Trophoblast cell (in vitro differentiated cells and primary cell): ENCODE data around the gene APOLD1.
"Not testable (repeated sequence)": the region's sequence is repeated elsewhere in the genome, so short reads cannot be mapped to it uniquely, and the experiment has no call there.

ENCODE experiments used
- DNase-seq, 2 donors: peaks; one replicate each; pipeline ENCODE4 v3.0.0-alpha.2; 2016
- H2AFZ ChIP-seq: 2 replicates; pipeline ENCODE4 v1.6.1; 2013; ENCODE audit warnings: low read length, moderate library complexity, mild to moderate bottlenecking; ENCODE audit not compliant: insufficient read depth, poor library complexity
- H2AK5ac ChIP-seq: 2 replicates; pipeline ENCODE4 v1.6.1; 2013; ENCODE audit warnings: mild to moderate bottlenecking, low read length
- H2BK120ac ChIP-seq: 2 replicates; pipeline ENCODE4 v1.6.1; 2013; ENCODE audit warnings: low read length, mild to moderate bottlenecking, moderate library complexity; ENCODE audit not compliant: insufficient read depth, poor library complexity
- H2BK12ac ChIP-seq: 2 replicates; pipeline ENCODE4 v1.6.1; 2013; ENCODE audit warnings: mild to moderate bottlenecking, low read length, moderate library complexity
- H2BK5ac ChIP-seq: 2 replicates; pipeline ENCODE4 v1.6.1; 2013; ENCODE audit warnings: low read length, low read depth, moderate library complexity, mild to moderate bottlenecking; ENCODE audit not compliant: poor library complexity
- H3K14ac ChIP-seq: 2 replicates; pipeline ENCODE4 v1.6.1; 2013; ENCODE audit warnings: mild to moderate bottlenecking, low read length
- H3K18ac ChIP-seq: 2 replicates; pipeline ENCODE4 v1.6.1; 2013; ENCODE audit warnings: mild to moderate bottlenecking, low read length
- H3K23ac ChIP-seq: 2 replicates; pipeline ENCODE4 v1.6.1; 2013; ENCODE audit warnings: low read length
- H3K27ac ChIP-seq: 2 replicates; pipeline ENCODE4 v1.5.1; 2013; ENCODE audit warnings: low read depth, mild to moderate bottlenecking, inconsistent platforms, low read length, moderate library complexity
- H3K27me3 ChIP-seq: 2 replicates; pipeline ENCODE4 v1.6.1; 2013; ENCODE audit warnings: inconsistent platforms, mild to moderate bottlenecking, low read length, moderate library complexity; ENCODE audit not compliant: insufficient read depth
- H3K36me3 ChIP-seq, 2 experiments: 1 replicate in 1 of 2; 2 replicates in 1 of 2; pipeline ENCODE4 v1.6.1; 2013; ENCODE audit warnings: low read length in 2 of 2, mild to moderate bottlenecking in 2 of 2, moderate library complexity in 1 of 2; ENCODE audit not compliant: insufficient read depth in 2 of 2, control insufficient read depth in 1 of 2
- H3K4ac ChIP-seq: 2 replicates; pipeline ENCODE4 v1.6.1; 2013; ENCODE audit warnings: low read depth, mild to moderate bottlenecking, low read length, moderate library complexity
- H3K4me1 ChIP-seq, 2 experiments: 1 replicate in 1 of 2; 2 replicates in 1 of 2; pipeline ENCODE4 v1.6.1; 2013; ENCODE audit warnings: low read length in 2 of 2, mild to moderate bottlenecking in 2 of 2, moderate library complexity in 1 of 2; ENCODE audit not compliant: insufficient read depth in 2 of 2, control insufficient read depth in 1 of 2
- H3K4me2 ChIP-seq: 2 replicates; pipeline ENCODE4 v1.6.1; 2013; ENCODE audit warnings: inconsistent platforms, mild to moderate bottlenecking, low read length, moderate library complexity
- H3K4me3 ChIP-seq: 2 replicates; pipeline ENCODE4 v1.5.1; 2013; ENCODE audit warnings: mild to moderate bottlenecking, low read depth, low read length, inconsistent platforms
- H3K79me1 ChIP-seq: one replicate; pipeline ENCODE4 v1.6.1; 2013; ENCODE audit warnings: low read length
- H3K79me2 ChIP-seq: 2 replicates; pipeline ENCODE4 v1.6.1; 2013; ENCODE audit warnings: low read length, mild to moderate bottlenecking; ENCODE audit not compliant: control insufficient read depth, insufficient read depth, poor library complexity
- H3K9ac ChIP-seq: 2 replicates; pipeline ENCODE4 v1.6.1; 2013; ENCODE audit warnings: mild to moderate bottlenecking, low read length
- H3K9me3 ChIP-seq: 2 replicates; pipeline ENCODE4 v1.6.1; 2013; ENCODE audit warnings: low read depth, mild to moderate bottlenecking, control low read depth, inconsistent platforms, low read length; ENCODE audit not compliant: insufficient read depth
- H4K12ac ChIP-seq: 2 replicates; pipeline ENCODE4 v1.6.1; 2013; ENCODE audit warnings: low read depth, mild to moderate bottlenecking, low read length, moderate library complexity
- H4K8ac ChIP-seq: 2 replicates; pipeline ENCODE4 v1.6.1; 2013; ENCODE audit warnings: low read depth, mild to moderate bottlenecking, low read length, moderate library complexity
- H4K91ac ChIP-seq: one replicate; pipeline ENCODE4 v1.6.1; 2013; ENCODE audit warnings: low read depth, mild to moderate bottlenecking, low read length, moderate library complexity
- WGBS: extraction: QIAGEN DNeasy Blood & Tissue Kit; methylation state at CpG from one replicate; pipeline ENCODE4 v1.1.7; 2013; ENCODE audit warnings: missing lambda C conversion rate; ENCODE audit not compliant: insufficient read length, insufficient coverage; ENCODE audit errors: extremely low coverage; 5-methylcytosine and 5-hydroxymethylcytosine counted together

APOLD1 gene

DNA sequence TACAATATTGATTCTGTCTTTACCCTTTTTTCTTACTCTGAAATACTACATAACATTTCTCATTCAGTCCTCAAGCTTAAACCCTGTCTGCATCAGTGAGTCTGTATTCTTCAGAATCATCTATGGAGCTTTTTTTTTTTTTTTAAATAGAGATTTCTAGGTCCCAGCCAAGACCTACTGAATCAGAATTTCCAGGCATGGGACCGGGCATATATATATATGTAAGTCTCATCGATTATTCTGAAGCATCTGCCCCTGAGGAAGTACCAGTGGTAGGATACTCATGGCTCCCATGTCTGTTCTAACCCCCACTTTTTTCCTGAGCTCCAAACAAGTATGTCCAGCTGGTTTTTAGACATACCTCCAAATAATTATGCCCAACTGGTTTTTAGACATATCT, 33.8 kb downstream of the APOLD1 start:
- no CpG with 5 or more reads among the region's 2 CpGs for WGBS
- DNase-seq: no peak
- Histone ChIP-seq H2AFZ (no peak overlapping the region), H3K9ac (no peak overlapping the region), H3K4me2 (no peak overlapping the region), H3K4ac (no peak overlapping the region), H2BK120ac (no peak overlapping the region), H3K9me3 (no peaks in the 10 kb centered on the region), H3K27ac (peak overlapping the region; percentile 91), H3K27me3 (no peaks in the 10 kb centered on the region), H2AK5ac (no peak overlapping the region), H2BK5ac (no peak overlapping the region), H3K36me3 (peaks cover 2 to 8% of the 10 kb centered on the region in 2 experiments), H3K14ac (no peak overlapping the region), H3K4me3 (no peak overlapping the region), H2BK12ac (no peak overlapping the region), H3K79me1 (peaks cover 12% of the 10 kb centered on the region), H3K18ac (no peak overlapping the region), H4K8ac (no peak overlapping the region), H4K12ac (no peak overlapping the region), H3K4me1 (peaks cover 12 to 18% of the 10 kb centered on the region in 2 experiments), H3K79me2 (no peaks in the 10 kb centered on the region), H4K91ac (no peak overlapping the region), H3K23ac (no peak overlapping the region)

DNA sequence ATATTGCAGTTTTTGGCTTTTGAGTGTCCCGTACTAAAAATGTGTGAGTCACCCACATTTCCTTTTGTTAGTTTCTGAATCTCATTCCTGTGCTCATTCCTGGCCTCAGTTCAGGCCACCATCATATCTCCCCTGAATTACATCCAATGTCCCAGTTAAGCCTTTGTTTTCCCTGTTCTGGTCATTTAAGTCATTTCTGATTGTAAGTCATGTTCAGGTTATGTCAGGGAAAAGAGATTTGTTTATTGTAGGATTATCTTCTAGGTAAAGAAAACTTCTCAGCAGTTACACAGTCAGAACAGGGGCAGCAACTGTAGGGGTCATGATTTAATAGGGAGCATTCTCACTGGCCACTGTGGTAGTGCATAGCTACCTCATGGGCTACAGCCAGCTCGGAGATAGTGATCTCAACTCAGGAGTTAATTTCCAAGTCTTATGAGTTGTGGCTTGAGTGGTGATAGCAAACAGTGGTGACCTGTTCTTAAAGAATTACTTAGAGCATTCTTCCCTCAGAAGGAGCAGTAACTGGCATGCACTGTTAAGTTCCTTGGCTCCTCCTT, 34.4 kb downstream of the APOLD1 start:
- no peak overlapping the region for H2AFZ ChIP-seq
- no peaks in the 10 kb centered on the region for H3K27me3 ChIP-seq
- H3K14ac ChIP-seq: no peak overlapping the region
- no peak overlapping the region for H3K4ac ChIP-seq
- H3K4me3 ChIP-seq: no peak overlapping the region
- no CpG with 5 or more reads among the region's 2 CpGs for WGBS
- H3K79me2 ChIP-seq: no peaks in the 10 kb centered on the region
- peaks cover 3 to 12% of the 10 kb centered on the region in 2 experiments for H3K36me3 ChIP-seq
- peaks cover 12 to 16% of the 10 kb centered on the region in 2 experiments for H3K4me1 ChIP-seq
- peak overlapping the region; percentile 91 for H3K27ac ChIP-seq
- H3K79me1 ChIP-seq: peaks cover 12% of the 10 kb centered on the region
- H4K8ac ChIP-seq: no peak overlapping the region
- H3K18ac ChIP-seq: no peak overlapping the region
- DNase-seq: peak; percentile 56 to 90
- H3K9ac ChIP-seq: no peak overlapping the region
- H3K9me3 ChIP-seq: no peaks in the 10 kb centered on the region
- H2BK5ac ChIP-seq: no peak overlapping the region
- H3K23ac ChIP-seq: no peak overlapping the region
- no peak overlapping the region for H4K12ac ChIP-seq
- H2BK12ac ChIP-seq: no peak overlapping the region
- no peak overlapping the region for H2BK120ac ChIP-seq
- peak overlapping the region; percentile 11 for H3K4me2 ChIP-seq
- H2AK5ac ChIP-seq: no peak overlapping the region
- no peak overlapping the region for H4K91ac ChIP-seq

DNA sequence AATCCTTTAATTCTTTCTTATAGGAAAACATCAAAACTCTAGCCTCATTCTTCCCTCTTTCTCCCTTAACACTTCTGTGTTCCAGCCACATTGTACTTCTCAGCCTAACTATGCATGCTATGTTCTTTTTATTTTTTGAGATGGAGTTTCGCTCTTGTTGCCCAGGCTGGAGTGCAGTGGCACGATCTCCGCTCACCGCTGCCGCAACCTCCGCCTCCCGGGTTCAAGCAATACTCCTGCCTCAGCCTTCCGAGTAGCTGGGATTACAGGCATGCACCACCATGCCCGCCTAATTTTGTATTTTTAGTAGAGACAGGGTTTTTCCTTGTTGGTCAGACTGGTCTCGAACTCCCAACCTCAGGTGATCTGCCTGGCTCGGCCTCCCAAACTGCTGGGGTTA, 34.9 kb downstream of the APOLD1 start:
- not testable (repeated sequence) for H2AFZ ChIP-seq, H3K4me3 ChIP-seq, H3K9me3 ChIP-seq, H4K12ac ChIP-seq, H3K79me2 ChIP-seq, H3K23ac ChIP-seq, H3K4ac ChIP-seq, H3K27me3 ChIP-seq, DNase-seq, H3K9ac ChIP-seq, H3K4me2 ChIP-seq, H2AK5ac ChIP-seq
- peak overlapping the region; percentile 83 for H3K18ac ChIP-seq
- H3K27ac ChIP-seq: peak overlapping the region; percentile 66
- peak overlapping the region; percentile 62 for H4K8ac ChIP-seq
- peaks cover 6 to 17% of the 10 kb centered on the region in 2 experiments for H3K36me3 ChIP-seq
- WGBS: no CpG with 5 or more reads among the region's 11 CpGs
- H3K4me1 ChIP-seq: peaks cover 12 to 16% of the 10 kb centered on the region in 2 experiments
- peak overlapping the region; percentile 38 for H2BK12ac ChIP-seq
- H3K79me1 ChIP-seq: peaks cover 12% of the 10 kb centered on the region
- H3K14ac ChIP-seq: peak overlapping the region; percentile 28
- H2BK120ac ChIP-seq: peak overlapping the region; percentile 30
- peak overlapping the region; percentile 54 for H2BK5ac ChIP-seq
- peak overlapping the region; percentile 3 for H4K91ac ChIP-seq

DNA sequence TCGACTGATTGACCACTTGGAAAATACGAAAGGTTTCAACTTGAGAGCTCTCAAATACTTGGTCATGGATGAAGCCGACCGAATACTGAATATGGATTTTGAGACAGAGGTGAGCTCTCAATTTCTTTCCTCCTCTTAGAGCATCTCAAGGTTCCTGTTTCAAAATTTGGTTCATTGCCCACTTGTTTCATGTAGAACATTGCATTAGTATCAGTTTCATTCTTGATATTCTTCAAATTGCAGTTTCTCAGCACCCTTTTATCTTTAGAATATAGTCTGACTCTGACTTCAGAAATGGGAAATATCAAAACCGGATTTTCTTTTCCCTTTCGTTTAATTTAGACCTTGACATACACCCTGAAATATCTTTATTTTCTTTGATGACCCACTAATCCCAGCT, 36.5 kb downstream of the APOLD1 start:
- H3K4me1 ChIP-seq: peaks cover 12 to 16% of the 10 kb centered on the region in 2 experiments
- no peak overlapping the region for H3K27ac ChIP-seq
- no peak overlapping the region for H4K91ac ChIP-seq
- no peak overlapping the region for H3K23ac ChIP-seq
- H3K79me2 ChIP-seq: no peaks in the 10 kb centered on the region
- peaks cover 13 to 30% of the 10 kb centered on the region in 2 experiments for H3K36me3 ChIP-seq
- H3K9ac ChIP-seq: no peak overlapping the region
- no peaks in the 10 kb centered on the region for H3K27me3 ChIP-seq
- H3K9me3 ChIP-seq: no peaks in the 10 kb centered on the region
- H3K4me3 ChIP-seq: no peak overlapping the region
- H3K18ac ChIP-seq: no peak overlapping the region
- no peak overlapping the region for H2AFZ ChIP-seq
- H3K4ac ChIP-seq: no peak overlapping the region
- peak in 1 of 2 donors; percentile 18 for DNase-seq
- no CpG with 5 or more reads among the region's 6 CpGs for WGBS
- no peak overlapping the region for H2BK12ac ChIP-seq
- peaks cover 12% of the 10 kb centered on the region for H3K79me1 ChIP-seq
- H2BK120ac ChIP-seq: no peak overlapping the region
- no peak overlapping the region for H3K14ac ChIP-seq
- no peak overlapping the region for H4K8ac ChIP-seq
- H2BK5ac ChIP-seq: no peak overlapping the region
- H3K4me2 ChIP-seq: no peak overlapping the region
- H2AK5ac ChIP-seq: no peak overlapping the region
- no peak overlapping the region for H4K12ac ChIP-seq
